Body of pancreas (tissue), 4 donors: ENCODE results near the gene MEX3A.
"Not testable (repeated sequence)": the region's sequence is repeated elsewhere in the genome, so short reads cannot be mapped to it uniquely, and the experiment has no call there.

Experiments used
- POLR2A ChIP-seq, 3 donors: fragments of 450-650 bp; IDR thresholded peaks; one replicate each; pipeline ENCODE4 v1.6.1; 2016; ENCODE audit warnings: antibody characterized with exemption in 3 of 3, mild to moderate bottlenecking in 2 of 3
- TF ChIP-seq, protein P1 (sequence below), 7 experiments: fragments of 450-650 bp in 4 of 7; fragments of 200-600 bp in 3 of 7; sonication (generic) in 3 of 7; IDR thresholded peaks; one replicate each; pipeline ENCODE4 v1.5.1; 2016 to 2019; ENCODE audit warnings: antibody characterized with exemption in 7 of 7

DNA sequence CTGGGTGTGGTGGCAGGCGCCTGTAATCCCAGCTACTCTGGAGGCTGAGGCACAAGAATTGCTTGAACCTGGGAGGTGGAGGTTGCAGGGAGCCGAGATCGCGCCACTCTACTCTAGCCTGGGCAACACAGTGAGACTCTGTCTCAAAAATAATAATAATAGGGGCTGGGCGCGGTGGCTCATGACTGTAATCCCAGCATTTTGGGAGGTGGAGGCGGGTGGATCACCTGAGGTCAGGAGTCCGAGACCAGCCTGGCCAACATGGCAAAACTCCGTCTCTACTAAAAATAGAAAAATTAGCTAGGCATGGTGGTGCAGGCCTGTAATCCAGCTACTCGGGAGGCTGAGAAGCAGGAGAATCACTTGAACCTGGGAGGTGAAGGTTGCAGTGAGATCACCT, 43.3 kb upstream of the MEX3A start:
- TF ChIP-seq, protein P1, sequence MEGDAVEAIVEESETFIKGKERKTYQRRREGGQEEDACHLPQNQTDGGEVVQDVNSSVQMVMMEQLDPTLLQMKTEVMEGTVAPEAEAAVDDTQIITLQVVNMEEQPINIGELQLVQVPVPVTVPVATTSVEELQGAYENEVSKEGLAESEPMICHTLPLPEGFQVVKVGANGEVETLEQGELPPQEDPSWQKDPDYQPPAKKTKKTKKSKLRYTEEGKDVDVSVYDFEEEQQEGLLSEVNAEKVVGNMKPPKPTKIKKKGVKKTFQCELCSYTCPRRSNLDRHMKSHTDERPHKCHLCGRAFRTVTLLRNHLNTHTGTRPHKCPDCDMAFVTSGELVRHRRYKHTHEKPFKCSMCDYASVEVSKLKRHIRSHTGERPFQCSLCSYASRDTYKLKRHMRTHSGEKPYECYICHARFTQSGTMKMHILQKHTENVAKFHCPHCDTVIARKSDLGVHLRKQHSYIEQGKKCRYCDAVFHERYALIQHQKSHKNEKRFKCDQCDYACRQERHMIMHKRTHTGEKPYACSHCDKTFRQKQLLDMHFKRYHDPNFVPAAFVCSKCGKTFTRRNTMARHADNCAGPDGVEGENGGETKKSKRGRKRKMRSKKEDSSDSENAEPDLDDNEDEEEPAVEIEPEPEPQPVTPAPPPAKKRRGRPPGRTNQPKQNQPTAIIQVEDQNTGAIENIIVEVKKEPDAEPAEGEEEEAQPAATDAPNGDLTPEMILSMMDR (IDR thresholded peaks at IDR 0.05): not testable (repeated sequence)
- TF ChIP-seq POLR2A (IDR thresholded peaks at IDR 0.05): not testable (repeated sequence)
